PFSK-1 (cell line): Measurements from ENCODE around the gene ANXA2R.

Source experiments
- FOXP2 ChIP-seq: optimal IDR thresholded peaks from 2 replicates; pipeline ENCODE3; 2011; ENCODE audit warnings: borderline replicate concordance, control low read depth, inconsistent platforms; ENCODE audit not compliant: insufficient read depth; ENCODE audit errors: extremely low read length, extremely low read depth
- POLR2AphosphoS5 ChIP-seq: IDR thresholded peaks from 2 replicates; pipeline ENCODE4 v1.6.1; 2012; ENCODE audit warnings: low read depth, mild to moderate bottlenecking, control low read depth, low read length, moderate library complexity
- REST ChIP-seq, 2 experiments: IDR thresholded peaks; 2 replicates each; pipeline versions ENCODE4 v1.6.1 to v1.8.0; 2011 to 2012; ENCODE audit warnings: low read depth in 2 of 2, low read length in 2 of 2, control low read depth in 1 of 2, inconsistent platforms in 1 of 2, mild to moderate bottlenecking in 1 of 2, moderate library complexity in 1 of 2; ENCODE audit not compliant: insufficient read depth in 1 of 2
- SIN3A ChIP-seq: IDR thresholded peaks from 2 replicates; pipeline ENCODE4 v1.6.1; 2012; ENCODE audit warnings: mild to moderate bottlenecking, low read length, moderate library complexity, borderline replicate concordance; ENCODE audit not compliant: insufficient read depth
- TAF1 ChIP-seq: IDR thresholded peaks from 2 replicates; pipeline ENCODE4 v1.6.1; 2012; ENCODE audit warnings: low read length, control low read depth, borderline replicate concordance; ENCODE audit not compliant: insufficient read depth

Gene ANXA2R

DNA sequence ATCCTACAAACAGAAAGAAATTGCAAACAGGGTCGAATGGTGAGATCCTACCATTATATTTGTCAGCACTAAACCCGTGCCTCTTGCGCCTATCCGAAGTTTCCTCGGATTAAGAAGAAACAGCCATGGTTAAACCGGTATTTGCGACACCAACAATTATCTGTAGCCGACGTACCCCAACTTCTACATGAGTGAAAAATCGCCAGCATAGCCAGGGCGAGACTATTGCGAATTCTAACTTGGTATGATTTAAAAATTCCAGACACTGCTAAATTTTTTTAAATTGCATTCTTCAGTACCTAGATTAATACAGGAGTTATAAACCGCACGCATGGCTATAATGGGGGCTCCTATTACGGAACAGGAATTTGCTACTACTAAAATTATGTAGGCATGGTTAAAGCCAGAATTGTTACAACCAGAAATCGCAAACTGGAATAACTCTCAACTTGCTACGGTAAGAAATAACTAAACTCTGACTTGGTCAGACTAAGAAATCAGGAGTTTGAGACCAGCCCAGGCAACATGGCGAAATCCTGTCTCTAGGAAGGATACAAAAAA lies 25.3 kb upstream of the ANXA2R start:
- no peak for TF ChIP-seq FOXP2
- no peak for TF ChIP-seq REST (IDR thresholded peaks at IDR 0.05; ENCODE audit: insufficient read depth in 1 of 2, low read depth in 2 of 2, low read length in 2 of 2)
- no peak for TF ChIP-seq SIN3A
- no peak for TF ChIP-seq POLR2AphosphoS5
- TF ChIP-seq TAF1 = no peak

DNA sequence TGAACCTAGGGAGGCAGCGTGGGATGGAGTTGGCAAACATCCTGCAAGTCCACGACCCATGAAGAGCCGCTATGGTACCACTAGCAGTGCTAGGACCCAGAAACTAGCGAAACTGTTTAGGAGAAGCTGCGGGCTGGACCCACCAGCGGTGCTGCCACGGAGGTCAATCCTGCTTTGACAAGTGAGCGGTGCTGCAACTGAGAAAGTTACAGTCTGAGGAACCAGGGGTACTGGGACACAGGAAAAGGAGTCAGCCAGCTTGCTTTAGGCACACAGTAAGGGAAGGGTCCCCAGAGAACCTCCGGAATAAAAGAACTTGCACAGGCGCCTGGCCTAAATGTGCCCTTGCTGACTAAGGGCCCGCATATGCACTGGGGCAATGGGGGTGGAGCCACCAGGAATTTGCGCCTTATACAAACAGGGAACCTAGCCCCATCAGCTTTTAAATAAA lies 23.6 kb upstream of the ANXA2R start:
- no peak for TF ChIP-seq POLR2AphosphoS5
- no peak for TF ChIP-seq SIN3A
- no peak for TF ChIP-seq FOXP2
- TF ChIP-seq TAF1 = no peak
- TF ChIP-seq REST (IDR thresholded peaks at IDR 0.05; ENCODE audit: insufficient read depth in 1 of 2, low read depth in 2 of 2, low read length in 2 of 2) = no peak

DNA sequence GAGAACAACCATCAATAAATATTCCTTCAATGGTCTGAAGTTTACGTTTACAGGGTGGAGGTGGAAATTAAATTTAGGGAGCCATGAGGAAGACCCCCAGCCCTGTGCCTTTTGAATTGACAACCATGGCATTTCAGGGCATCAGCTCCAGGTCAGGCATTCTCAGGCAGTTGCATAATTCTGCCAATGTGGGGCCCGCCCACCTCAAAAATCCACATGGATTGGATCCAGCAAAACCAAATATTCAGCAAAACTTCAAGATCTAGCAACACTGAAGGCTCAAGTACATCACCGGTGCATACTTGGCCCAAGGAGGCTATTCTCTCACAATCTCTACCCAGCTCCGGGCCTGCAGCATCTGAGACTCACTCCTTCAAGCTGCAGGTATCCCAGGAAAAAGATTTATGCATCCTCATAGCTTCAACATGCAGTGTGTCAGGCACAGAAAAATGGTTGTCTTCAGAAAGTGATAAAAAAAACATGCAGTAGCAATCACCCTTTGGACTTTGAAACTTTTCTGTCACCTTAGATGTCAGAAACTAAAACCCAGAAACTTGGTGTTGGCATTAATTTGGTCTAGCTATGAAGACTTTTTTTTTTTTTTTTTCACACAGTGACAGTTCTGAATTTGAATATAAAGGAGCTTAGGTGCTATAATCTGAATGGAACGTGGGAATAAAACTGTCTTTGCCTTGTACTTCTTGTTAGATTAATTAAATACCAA lies 21.4 kb upstream of the ANXA2R start:
- TF ChIP-seq TAF1 (no peak), REST (IDR thresholded peaks at IDR 0.05; ENCODE audit: insufficient read depth in 1 of 2, low read depth in 2 of 2, low read length in 2 of 2) (no peak), POLR2AphosphoS5 (no peak), SIN3A (no peak), FOXP2 (no peak)

- no peak for TF ChIP-seq SIN3A
- no peak for TF ChIP-seq REST (IDR thresholded peaks at IDR 0.05; ENCODE audit: insufficient read depth in 1 of 2, low read depth in 2 of 2, low read length in 2 of 2)
- no peak for TF ChIP-seq POLR2AphosphoS5
- TF ChIP-seq FOXP2 = no peak
- TF ChIP-seq TAF1 = no peak
Observed at GRCh38 chr5:43051684-43052083, 11.6 kb upstream of the ANXA2R start.
